Stimulated activated CD8-positive, alpha-beta memory T cell treated with anti-CD3 and anti-CD28 coated beads, Interleukin-4, amount 100 ng/mL, for 24 hours (primary cell): ENCODE results near the gene ANGPTL2.

Experiments
- DNase-seq: peaks from one replicate; pipeline ENCODE4 v3.0.0-alpha.2; 2020; ENCODE audit warnings: low read depth

Gene ANGPTL2

DNA sequence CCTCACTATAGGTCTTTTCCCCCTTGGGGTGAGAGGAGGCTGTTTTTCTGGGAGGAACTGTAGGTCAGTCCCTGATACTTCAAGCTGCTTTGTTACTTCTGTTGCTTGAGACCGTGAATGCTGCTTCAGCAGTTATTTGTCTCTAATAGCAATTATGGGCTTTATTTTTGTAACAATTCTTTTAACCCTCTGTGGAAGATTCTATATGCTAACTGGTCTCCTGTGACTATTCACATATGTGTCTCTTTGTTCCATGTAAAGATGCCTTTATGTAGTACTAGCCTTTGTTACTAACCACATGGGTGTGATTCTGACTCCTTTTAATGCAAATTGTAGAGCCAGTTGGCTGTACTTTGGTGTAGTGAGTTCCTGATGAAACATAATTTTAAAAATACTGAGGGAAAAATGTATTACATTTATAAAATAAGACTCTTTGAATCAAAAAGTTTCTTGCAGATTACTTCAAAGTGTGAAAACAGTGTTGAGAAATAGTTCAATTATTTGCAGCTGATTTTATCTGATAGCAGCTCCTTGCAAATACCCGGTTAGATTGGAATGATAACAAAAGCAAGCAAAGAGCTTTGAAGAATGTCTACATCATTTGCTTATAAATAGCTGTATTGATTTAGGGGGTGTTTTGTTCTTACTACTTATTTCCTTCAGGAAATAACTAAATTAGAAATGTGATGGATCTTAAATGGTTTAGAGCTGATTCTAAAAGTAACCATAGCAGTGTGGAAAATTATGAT lies 46.6 kb downstream of the ANGPTL2 start:
- DNase-seq: no peak

DNA sequence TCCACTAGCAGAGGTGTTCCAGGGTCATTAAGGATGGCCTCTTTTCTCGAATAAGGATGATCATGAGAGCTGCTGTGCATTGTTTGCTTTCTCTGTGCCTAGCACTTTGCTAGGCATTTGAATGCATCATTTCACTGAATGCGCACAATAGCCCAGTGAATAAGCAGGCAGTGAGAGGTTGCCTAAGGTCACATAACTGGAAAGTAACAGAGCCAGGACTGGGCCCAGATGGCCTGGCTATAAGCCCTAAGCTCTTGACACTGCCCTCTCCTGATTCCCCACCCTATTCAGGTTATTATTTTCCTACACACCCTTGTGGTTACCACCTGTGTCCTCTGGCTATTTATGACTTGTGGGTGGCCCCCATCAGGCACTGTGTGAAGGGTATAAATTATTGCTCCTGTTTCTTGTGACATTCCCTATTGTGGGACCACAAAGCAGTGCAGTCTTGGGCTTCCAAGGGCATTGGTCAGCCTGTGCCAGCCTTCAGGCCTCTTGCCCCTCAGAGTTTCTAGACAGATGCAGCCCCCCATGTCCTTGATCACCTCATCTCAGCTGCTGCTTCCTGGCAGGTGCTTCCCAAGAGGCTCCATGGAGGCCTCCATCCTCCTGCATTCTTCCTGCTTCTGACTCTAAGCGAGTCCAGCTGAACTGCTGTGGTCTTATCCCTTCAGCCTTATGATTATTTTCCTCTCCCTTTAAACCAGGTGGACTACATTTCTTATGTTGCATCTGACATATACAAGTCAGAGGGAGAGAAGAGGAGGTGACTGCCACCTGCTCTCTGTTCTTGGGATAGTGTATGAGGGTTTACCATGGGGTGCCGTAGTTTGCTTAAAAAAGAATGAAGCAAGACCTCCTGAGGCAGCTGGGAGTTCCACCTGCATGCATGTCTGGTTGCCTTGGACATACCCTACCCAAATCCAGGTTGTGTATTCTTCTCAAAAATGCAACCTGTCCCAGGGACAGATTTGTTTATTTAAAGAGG lies 47.6 kb downstream of the ANGPTL2 start:
- DNase-seq: no peak

GRCh38 chr9:127067603-127068220 lies 54.7 kb downstream of the ANGPTL2 start:
- no peak for DNase-seq

DNA sequence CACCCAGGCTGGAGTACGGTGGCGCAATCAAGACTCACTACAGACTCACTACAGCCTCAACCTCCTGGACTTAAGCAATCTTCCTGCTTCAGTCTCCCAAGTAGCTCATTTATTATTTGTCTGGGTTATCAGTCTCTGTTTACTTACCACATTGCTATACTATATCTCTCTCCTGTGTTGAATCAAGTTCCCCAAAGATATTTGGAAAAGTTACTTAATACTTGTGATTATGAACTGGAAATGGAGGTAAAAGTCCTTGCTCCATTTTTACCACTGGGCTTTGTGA lies 55.6 kb downstream of the ANGPTL2 start:
- DNase-seq: no peak

DNA sequence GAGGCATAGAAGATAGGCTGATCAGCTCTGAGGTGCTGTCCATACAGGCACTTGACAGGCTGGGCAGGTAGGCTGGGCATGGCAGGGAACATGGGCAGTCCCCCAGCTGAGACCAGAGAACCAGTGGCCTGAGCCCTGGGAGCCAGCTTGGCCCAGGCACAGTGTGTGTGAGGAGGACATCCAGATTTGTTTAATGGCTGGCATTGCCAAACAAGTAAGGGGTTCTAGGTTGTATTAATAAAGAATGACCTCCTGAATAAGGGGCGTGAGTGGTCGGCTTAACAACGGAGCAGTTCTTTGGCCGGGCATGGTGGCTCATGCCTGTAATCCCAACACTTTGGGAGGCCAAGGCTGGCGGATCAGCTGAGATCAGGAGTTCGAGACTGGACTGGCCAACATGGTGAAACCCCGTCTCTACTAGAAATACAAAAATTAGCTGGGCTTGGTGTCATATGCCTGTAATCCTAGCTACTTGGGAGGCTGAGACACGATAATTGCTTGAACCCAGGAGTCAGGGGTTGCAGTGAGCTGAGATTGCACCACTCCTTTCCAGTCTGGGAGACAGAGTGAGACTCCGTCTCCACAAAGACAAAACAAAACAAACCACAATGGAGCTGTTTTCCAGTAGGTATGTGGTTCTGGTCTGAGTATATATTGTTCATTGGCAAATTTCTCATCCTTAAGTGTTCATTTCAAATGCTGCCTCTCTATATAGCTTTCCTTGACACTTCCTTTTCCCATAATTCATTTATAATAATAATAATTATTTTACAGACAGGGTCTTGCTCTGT lies 56.2 kb downstream of the ANGPTL2 start:
- no peak for DNase-seq

DNA sequence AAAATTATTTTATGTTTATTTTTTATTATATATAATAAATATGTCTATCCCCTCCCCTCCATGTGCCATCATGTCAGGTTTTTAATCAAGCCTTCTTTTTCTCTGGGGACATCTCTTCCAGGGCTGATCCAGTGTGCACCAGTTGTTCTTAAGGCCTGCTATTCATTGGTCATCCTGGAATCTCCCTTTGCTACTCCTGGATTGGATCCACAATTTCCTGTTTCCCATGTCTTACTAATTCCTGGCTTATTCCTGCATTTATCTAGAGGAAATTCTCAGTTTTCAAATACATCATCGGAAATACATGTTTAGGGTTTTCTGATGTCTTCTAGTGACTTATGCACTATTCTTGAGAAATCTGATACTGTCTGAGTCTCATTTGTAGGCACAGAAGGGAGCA lies 56.8 kb downstream of the ANGPTL2 start:
- no peak for DNase-seq

DNA sequence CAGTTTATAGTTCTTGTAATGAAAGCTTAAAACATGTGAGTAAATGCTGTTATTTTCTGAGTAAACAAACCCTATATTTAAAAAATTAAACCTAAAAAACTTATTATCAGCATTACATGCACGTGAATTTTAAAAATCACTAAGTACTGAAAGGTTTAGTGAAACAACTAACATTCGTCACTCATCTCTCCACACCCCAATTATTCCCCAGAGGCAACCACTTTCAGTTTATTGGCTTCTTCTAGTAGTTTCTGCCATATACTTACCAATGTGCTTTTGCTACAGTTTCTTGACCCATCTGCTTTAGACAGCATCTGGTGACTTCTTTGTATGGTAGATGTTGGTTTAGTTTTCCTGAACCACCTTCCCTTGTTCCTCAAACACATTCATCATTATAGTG lies 58.1 kb downstream of the ANGPTL2 start:
- DNase-seq: no peak

DNA sequence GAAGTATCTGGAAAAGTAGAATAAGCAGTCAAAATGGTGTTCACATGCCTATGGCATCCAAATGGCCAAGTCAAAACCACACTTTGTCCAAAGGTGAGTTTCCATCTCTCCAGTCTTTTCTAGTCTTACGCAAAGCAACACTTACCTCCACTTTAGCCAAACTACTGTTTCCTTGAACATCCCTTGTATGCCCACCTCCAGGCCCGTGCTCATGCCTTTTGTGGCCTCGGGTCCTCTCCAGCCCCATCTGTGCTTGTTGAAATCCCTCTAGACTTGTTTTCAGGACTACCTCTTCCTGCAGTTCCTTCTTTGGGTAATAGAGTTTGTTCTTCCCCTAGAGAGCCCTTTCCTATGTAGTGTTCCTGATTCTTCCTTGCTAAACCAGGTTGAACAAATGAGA lies 61.0 kb downstream of the ANGPTL2 start:
- no peak for DNase-seq

DNA sequence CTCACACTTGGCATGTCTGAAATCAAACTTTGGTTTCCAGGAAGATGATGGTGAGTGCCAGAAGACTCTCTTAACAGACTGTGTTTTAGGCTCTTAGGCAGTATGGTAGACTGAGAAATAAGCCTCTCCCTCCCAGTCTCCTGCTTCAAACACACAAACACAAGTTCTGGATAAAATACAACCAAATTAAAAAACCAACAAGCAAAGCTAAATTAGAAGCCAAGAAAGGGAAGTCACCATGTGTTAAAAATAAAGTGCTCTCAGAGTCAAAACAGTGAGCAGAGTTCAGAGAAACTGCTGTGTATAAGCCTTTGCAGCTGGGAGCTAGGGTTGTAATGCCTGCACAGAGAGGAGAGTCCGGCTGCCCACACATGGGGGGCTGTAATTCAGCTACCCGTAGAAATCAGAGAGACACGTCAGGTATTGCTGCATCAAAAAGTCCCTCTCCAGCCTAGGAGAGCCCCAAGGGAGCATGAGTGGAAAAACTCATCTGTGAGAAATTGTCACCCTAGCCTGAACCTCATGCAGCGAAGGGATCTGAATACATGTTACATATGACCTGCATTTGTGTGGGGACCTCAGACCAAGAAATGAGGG lies 62.6 kb downstream of the ANGPTL2 start:
- DNase-seq: no peak

DNA sequence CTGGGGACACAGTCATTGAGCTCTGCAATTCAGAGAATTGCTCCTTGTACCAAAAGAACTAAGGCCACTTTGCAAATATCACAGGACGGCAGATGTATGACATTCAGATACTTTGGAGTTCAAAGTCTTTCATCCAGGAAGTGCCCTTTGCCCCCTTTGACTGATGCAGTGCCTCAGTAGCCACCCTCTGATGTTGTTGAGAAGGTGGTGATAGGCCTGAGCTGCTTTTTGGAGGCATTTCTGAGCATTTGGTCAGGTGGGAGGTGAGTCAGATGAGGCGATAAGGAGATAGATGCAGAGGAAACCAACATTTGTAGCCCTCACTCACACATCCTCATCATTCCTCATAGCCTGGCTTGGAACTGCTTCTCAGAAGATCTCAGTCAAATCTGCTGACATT lies 63.4 kb downstream of the ANGPTL2 start:
- DNase-seq: no peak

- no peak for DNase-seq
Observed at GRCh38 chr9:127058645-127059021, 63.8 kb downstream of the ANGPTL2 start.

- no peak for DNase-seq
Observed at GRCh38 chr9:127058011-127058644, 64.3 kb downstream of the ANGPTL2 start.

GRCh38 chr9:127056446-127056845 lies 66.0 kb downstream of the ANGPTL2 start:
- no peak for DNase-seq

DNA sequence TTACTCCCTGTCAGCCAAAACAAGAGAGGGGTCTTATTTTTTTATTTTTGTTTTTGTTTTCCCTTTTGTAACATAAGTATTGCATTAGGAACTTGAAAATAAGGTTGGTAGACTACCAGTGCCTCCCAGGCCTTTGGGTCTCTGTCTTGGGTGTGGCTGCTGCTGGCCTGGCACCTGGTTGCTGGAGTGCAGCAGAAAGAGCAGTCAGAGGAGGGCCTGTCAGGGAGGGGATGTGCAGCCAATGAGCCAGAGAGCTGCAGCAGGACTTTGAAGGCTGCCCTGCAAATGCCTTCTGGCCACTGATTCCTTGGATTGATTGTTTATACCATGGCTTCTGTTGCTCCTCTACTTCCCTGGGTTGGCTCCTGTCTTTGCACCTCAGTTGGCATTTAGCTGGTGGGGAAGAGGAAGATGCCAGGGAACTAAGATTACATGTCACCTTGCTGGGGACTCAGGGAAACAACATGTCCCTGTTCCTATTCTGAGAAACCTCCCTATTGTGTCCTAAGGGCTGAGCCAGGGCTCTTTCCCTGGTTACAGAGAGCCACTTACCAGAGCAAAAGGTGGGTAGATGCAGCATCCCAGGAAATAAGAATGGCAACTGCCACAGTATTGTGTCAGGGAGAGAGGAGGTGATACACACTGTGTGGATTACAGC lies 66.6 kb downstream of the ANGPTL2 start:
- DNase-seq: no peak

GRCh38 chr9:127053960-127054359 lies 68.5 kb downstream of the ANGPTL2 start:
- no peak for DNase-seq

GRCh38 chr9:127053057-127053821 lies 69.2 kb downstream of the ANGPTL2 start:
- DNase-seq: no peak

- no peak for DNase-seq
Observed at GRCh38 chr9:127051881-127052595, 70.4 kb downstream of the ANGPTL2 start.

DNA sequence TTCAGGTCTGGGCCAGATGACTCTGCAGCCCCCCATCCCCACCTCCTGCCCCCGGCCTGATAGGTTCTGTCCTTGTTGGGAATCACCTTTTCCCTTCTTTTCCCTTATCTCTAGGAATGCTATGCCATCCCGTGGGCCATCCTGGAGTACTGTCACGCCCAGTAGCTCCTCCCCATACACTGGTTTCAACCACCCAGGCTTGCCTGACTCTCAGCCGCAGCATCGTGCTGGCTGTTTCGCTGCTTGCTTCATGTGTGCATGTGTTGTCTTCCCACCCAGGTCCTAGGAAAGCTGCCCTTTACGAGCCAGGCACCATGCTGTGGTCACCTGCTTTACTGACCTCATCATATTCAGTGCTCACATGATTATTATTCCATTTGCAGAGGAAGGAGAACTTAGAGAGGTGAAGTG lies 71.8 kb downstream of the ANGPTL2 start:
- DNase-seq: no peak

- no peak for DNase-seq
Observed at GRCh38 chr9:127050152-127050551, 72.3 kb downstream of the ANGPTL2 start.
